ENCODE results near the gene DHX9. TPM values are rescaled to one million over a fixed set of nuclear protein-coding genes. Genes with fewer than 3 reads are reported as not detected.

DHX9 gene
- total RNA-seq, result 100 to 1,000 TPM in 1 of 4 donors, 10 to 100 TPM in 3; 35.7 to 116 (median 63.5) TPM

DNA sequence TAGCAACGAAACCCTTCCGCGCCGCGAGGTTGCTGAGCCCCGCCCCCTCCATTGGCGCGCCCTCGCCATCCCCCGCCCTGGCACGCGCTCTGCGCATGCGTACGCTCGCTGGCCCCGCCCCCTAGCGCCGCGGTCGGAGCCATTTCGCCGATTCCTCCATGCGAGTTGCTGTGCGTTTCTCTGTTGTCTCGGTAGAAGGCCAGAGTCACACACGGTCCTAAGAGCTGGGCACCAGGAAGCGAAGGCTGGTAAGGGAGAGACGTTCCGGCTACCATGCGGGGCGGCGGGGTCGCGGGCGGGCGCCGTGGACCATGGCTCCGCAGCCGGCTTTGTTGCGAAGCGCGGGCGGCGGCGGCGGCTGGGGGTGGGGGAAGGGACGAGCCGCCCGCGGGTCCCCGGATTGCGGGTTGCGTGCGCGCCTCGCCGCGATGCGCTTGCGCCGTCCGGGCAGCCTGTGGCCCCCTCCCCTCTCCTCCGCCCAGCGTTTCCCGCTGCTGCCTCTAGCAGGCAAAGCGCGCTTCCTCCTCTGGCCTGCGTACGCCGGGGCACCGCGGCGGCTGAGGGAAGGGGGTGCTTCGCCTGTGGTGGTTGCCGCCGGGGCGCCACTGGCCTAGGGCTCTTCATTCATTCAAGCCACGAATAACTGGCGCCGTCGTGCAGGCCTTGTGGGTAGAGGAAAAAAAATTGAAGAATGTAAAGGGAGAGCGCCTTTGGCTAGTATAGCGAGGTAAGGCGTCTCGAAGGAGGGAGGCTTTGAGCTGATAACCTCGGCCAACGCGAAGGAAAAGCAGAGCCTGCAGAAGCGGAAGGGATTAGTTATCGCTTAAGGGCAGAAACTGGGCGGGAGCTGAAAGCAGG lies at the start of gene DHX9:
TSS of gene DHX9 (plus strand) at position 139 of the 858 bp plus-strand sequence. CDS start 3,220 bp downstream, outside the sequence.
- no peaks in the 10 kb centered on the region for H3K27me3 ChIP-seq
- H3K4me1 ChIP-seq, result peaks cover 0 to 31% (median 9%) of the 10 kb centered on the region in 4 donors
- H3K4me3 ChIP-seq, result peak within 1 kb of the TSS; percentile 64 to 96 (median 87)
- H3K9me3 ChIP-seq, result no peaks in the 10 kb centered on the region
- DNase-seq, result peak; percentile 91 to 96 (median 96)
- H3K36me3 ChIP-seq, result peaks cover 0 to 11% (median 0%) of the 10 kb centered on the region in 3 donors
- peak within 1 kb of the TSS; percentile 92 to 99 (median 95) for H3K27ac ChIP-seq
- TF ChIP-seq CTCF (IDR thresholded peaks at IDR 0.05), result peak in 4 of 6 experiments; percentile 14 to 29 (median 22)
- peak; percentile 80 to 86 for TF ChIP-seq POLR2A (IDR thresholded peaks at IDR 0.05)

DNA sequence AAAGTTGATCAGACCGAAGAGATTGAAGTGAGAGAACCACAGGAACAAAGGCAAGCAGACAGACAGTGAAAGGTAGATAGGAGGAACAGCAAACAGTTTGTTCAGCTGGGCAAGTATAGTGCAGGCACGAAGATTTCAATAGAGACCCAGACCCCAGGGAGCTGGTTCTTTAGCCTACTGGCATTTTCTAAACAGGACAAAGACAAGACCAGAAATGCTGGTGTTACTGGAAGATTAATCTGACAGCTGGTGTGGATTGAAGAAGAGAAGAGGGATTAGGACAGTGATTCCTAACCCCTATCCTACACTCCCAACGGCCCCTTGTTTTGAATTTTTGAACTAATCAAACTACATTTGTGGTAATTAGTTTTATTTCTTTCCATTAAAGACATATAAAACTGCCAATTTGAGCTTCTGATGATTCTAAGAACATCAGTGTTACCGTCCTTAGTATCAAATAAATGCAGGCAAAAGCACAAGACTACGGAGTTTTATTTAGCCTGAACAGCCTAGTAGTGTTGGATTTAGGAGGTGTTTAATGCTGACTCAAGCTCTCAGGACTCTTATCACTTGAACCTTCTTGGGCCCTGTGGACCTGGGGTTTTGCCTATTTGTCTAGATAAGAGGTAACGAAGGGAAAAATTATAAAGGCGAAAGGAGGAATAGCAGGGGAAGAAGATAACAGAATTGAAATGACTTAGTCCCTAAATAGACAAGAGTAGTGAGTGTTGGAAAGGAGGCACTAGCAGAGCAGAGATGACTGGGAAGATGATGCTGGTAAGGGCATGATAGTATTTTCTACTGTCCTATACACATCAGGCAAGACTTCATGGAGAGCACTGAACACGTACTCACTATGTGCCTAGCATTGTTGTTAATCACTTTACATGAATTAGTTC lies 47.6 kb upstream of the DHX9 start:
- TF ChIP-seq POLR2A (IDR thresholded peaks at IDR 0.05) (no peak), CTCF (IDR thresholded peaks at IDR 0.05) (no peak)
- no peak overlapping the region for H3K27ac ChIP-seq
- no peak for DNase-seq

DNA sequence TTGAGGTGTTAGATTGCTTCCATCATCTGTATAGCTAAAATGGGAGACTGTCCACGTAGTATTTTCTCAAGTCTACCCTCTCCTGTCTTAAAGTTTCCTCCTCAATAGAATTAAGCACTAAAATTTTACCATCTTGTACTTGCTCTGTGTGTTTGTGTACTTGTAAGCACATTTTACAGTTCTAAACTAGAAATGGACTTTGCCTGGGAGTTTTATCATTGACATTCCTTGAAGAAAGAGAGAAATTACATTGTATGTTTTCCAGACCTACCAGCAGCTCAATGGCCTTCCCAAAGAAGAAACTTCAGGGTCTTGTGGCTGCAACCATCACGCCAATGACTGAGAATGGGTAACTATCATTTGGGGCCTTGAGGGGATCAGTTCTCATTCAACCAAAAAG lies 45.1 kb upstream of the DHX9 start:
- Histone ChIP-seq H3K27me3 (no peaks in the 10 kb centered on the region), H3K9me3 (no peaks in the 10 kb centered on the region), H3K4me3 (no peak overlapping the region), H3K27ac (peak overlapping the region in 1 of 4 donors; percentile 21), H3K36me3 (no peaks in the 10 kb centered on the region), H3K4me1 (peaks cover 0 to 8% (median 0%) of the 10 kb centered on the region in 4 donors)
- TF ChIP-seq CTCF (IDR thresholded peaks at IDR 0.05) (no peak), POLR2A (IDR thresholded peaks at IDR 0.05) (no peak)
- no peak for DNase-seq

More for the DNA sequence above, 47.6 kb upstream of the DHX9 start:
- no peak overlapping the region for H3K4me3 ChIP-seq
- no peaks in the 10 kb centered on the region for H3K36me3 ChIP-seq
- H3K4me1 ChIP-seq, result peaks cover 0 to 8% (median 0%) of the 10 kb centered on the region in 4 donors
- no peaks in the 10 kb centered on the region for H3K9me3 ChIP-seq
- H3K27me3 ChIP-seq, result no peaks in the 10 kb centered on the region

- DNase-seq, result no peak
- Histone ChIP-seq H3K4me3 (no peak overlapping the region), H3K9me3 (no peaks in the 10 kb centered on the region), H3K27ac (peak overlapping the region in 1 of 4 donors; percentile 21), H3K27me3 (no peaks in the 10 kb centered on the region), H3K36me3 (no peaks in the 10 kb centered on the region), H3K4me1 (peaks cover 0 to 8% (median 0%) of the 10 kb centered on the region in 4 donors)
- TF ChIP-seq CTCF (IDR thresholded peaks at IDR 0.05) (no peak), POLR2A (IDR thresholded peaks at IDR 0.05) (no peak)
These were observed 44.4 kb upstream of the DHX9 start for GRCh38 chr1:182794676-182795201.

DNA sequence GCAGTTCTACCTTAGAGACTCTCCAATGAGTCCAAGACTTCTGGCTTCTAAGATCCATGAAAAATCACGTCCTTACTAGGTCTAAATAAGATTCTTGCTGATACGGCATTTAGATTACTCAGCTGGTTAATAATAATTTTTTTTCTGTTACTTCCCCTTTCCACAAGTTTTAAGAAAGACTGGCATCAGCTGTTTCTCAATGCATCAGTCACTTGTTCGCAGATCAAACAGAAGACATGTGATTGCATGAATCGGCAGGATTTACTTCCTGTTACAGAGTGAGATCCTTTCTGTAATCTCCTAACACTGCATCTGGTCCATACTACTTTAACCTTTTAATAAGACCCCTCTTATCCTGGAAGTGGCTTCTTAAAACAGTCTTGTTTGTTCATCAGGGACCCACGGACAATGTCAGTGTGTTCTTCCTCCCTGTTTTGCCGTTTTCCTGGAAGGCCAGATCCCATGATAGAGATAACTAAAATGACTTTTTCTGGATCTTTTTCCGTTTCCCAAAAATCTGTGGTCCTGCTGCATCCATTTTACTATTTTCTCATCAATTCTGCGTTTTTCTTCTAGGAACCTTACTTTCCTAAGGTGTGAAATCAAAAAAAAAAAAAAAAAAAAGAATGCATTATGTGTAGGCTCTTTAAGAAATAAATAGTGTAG lies 43.5 kb upstream of the DHX9 start:
- Histone ChIP-seq H3K9me3 (no peaks in the 10 kb centered on the region), H3K27me3 (no peaks in the 10 kb centered on the region), H3K27ac (no peak overlapping the region), H3K4me1 (peaks cover 0 to 5% (median 0%) of the 10 kb centered on the region in 4 donors), H3K4me3 (no peak overlapping the region), H3K36me3 (no peaks in the 10 kb centered on the region)
- DNase-seq, result no peak
- TF ChIP-seq POLR2A (IDR thresholded peaks at IDR 0.05), result no peak
- no peak for TF ChIP-seq CTCF (IDR thresholded peaks at IDR 0.05)
